Mucosa of gallbladder (tissue), 1 donor: ENCODE data around the gene MAST1. TPM values are rescaled to one million over a fixed set of nuclear protein-coding genes. Genes with fewer than 3 reads are reported as not detected.
"Not testable (repeated sequence)": the region's sequence is repeated elsewhere in the genome, so short reads cannot be mapped to it uniquely, and the experiment has no call there.

Source experiments
- DNase-seq: peaks from one replicate; pipeline ENCODE4 v3.0.0-alpha.2; 2020; ENCODE audit warnings: low spot score
- total RNA-seq: library from RNA; stranded (reverse); gene quantifications from one replicate; pipeline ENCODE4 v1.2.1, GENCODE V29; 2021
- donor health status: DM: no; HTN: no; CAD: no.

MAST1 gene
- total RNA-seq, 1 donor from 2014 or later = 0.83 TPM

- no peak for DNase-seq
Observed at GRCh38 chr19:12872255-12872654, 33.9 kb downstream of the MAST1 start.

GRCh38 chr19:12872941-12873890, 34.9 kb downstream of the MAST1 start:
- DNase-seq = peak; percentile 55

- no peak for DNase-seq
Observed at GRCh38 chr19:12873891-12874745, 35.8 kb downstream of the MAST1 start.

GRCh38 chr19:12875086-12875485, 36.8 kb downstream of the MAST1 start:
- DNase-seq = no peak

- DNase-seq = no peak
Observed at GRCh38 chr19:12880551-12881171, 42.3 kb downstream of the MAST1 start.

- peak; percentile 96 for DNase-seq
Observed at GRCh38 chr19:12881172-12881808, 43.0 kb downstream of the MAST1 start, which contains the start of gene DNASE2. DNASE2 (minus strand) TSS chr19:12881449; CDS start chr19:12881375, 74 bp downstream.

GRCh38 chr19:12882589-12882988, 44.3 kb downstream of the MAST1 start:
- DNase-seq = no peak

GRCh38 chr19:12884202-12884601, 45.9 kb downstream of the MAST1 start:
- DNase-seq = no peak

GRCh38 chr19:12884627-12884925, 46.3 kb downstream of the MAST1 start:
- DNase-seq = no peak

- peak; percentile 84 for DNase-seq
Observed at GRCh38 chr19:12884926-12885748, 46.8 kb downstream of the MAST1 start.

GRCh38 chr19:12885749-12886650, 47.7 kb downstream of the MAST1 start:
- DNase-seq = no peak

- DNase-seq = no peak
Observed at GRCh38 chr19:12886651-12886968, 48.3 kb downstream of the MAST1 start.

- DNase-seq = no peak
Observed at GRCh38 chr19:12886969-12887747, 48.8 kb downstream of the MAST1 start, which contains the start of gene KLF1. KLF1 (minus strand) TSS chr19:12887201; CDS start chr19:12887140, 61 bp downstream.

- DNase-seq = no peak
Observed at GRCh38 chr19:12888006-12888603, 49.8 kb downstream of the MAST1 start.

GRCh38 chr19:12890299-12890786, 52.0 kb downstream of the MAST1 start:
- not testable (repeated sequence) for DNase-seq

GRCh38 chr19:12890787-12891552, 52.7 kb downstream of the MAST1 start, which contains the start of gene GCDH:
GCDH (plus strand) TSS chr19:12891160; CDS start chr19:12891305, 145 bp downstream.
- peak; percentile 99 for DNase-seq

GRCh38 chr19:12891553-12892021, 53.3 kb downstream of the MAST1 start:
- no peak for DNase-seq
